Measurements from ENCODE around the gene FCHSD1. TPM values are rescaled to one million over a fixed set of nuclear protein-coding genes. Genes with fewer than 3 reads are reported as not detected.

The FCHSD1 gene
- polyA plus RNA-seq, 1 donor = 21.4 TPM

GRCh38 chr5:141641634-141642267 lies 9.5 kb downstream of the FCHSD1 start:
- no CpG with 5 or more reads among the region's 2 CpGs for WGBS (ENCODE audit: insufficient coverage, low lambda C conversion rate)
- Histone ChIP-seq H3K4me1 (ENCODE audit: control insufficient read depth, insufficient read depth, low read length) (peaks cover 11% of the 10 kb centered on the region), H3K9me3 (ENCODE audit: control insufficient read depth, low read depth, low read length) (peaks cover 11% of the 10 kb centered on the region), H3K4me3 (ENCODE audit: low read length) (no peak overlapping the region), H3K27ac (ENCODE audit: low read length) (peak overlapping the region; percentile 12), H3K27me3 (ENCODE audit: control insufficient read depth, insufficient read depth, low read length) (peaks cover 15% of the 10 kb centered on the region), H3K36me3 (ENCODE audit: control insufficient read depth, insufficient read depth, low read length) (peaks cover 37% of the 10 kb centered on the region)
- DNase-seq = peak; percentile 51 to 73

DNA sequence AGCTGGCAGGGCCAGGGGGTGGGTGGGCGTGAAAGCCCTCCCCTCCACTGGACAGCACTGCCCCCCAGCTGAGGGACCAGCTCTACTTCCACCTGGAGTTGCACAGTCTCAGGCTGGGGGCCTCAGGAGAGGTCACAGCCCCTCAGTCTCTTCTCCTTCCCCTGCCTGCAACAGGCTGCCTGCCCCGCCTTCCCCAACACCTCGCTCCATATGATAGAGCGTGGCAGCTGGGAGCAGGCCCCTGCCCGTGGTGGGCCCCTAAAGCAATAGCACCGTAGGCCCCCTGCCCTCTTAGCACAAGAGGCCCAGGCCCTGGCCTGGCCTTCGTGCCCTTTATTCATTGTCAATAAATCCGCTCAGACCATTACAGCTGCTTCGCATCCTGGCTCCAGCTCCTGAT lies 10.5 kb downstream of the FCHSD1 start:
- Histone ChIP-seq H3K4me1 (ENCODE audit: control insufficient read depth, insufficient read depth, low read length) (peaks cover 11% of the 10 kb centered on the region), H3K4me3 (ENCODE audit: low read length) (no peak overlapping the region), H3K27me3 (ENCODE audit: control insufficient read depth, insufficient read depth, low read length) (peaks cover 15% of the 10 kb centered on the region), H3K36me3 (ENCODE audit: control insufficient read depth, insufficient read depth, low read length) (peaks cover 28% of the 10 kb centered on the region), H3K27ac (ENCODE audit: low read length) (no peak overlapping the region), H3K9me3 (ENCODE audit: control insufficient read depth, low read depth, low read length) (peaks cover 11% of the 10 kb centered on the region)
- no CpG with 5 or more reads among the region's 9 CpGs for WGBS (ENCODE audit: insufficient coverage, low lambda C conversion rate)
- DNase-seq = no peak

DNA sequence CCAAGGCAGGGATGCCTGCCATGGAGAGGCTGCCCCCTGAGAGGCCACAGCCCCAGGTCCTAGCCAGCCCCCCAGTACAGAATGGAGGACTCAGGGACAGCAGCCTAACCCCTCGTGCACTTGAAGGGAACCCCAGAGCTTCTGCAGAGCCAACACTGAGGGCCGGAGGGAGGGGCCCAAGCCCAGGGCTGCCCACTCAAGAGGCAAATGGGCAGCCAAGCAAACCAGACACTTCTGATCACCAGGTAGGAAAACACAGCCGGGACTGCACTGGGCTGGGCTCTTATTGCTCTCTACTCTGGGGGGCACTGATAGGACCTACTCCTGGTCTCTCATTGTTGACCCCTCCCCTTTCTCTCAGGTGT lies 11.2 kb downstream of the FCHSD1 start:
- H3K4me1 ChIP-seq (ENCODE audit: control insufficient read depth, insufficient read depth, low read length) = peaks cover 11% of the 10 kb centered on the region
- H3K9me3 ChIP-seq (ENCODE audit: control insufficient read depth, low read depth, low read length) = peaks cover 11% of the 10 kb centered on the region
- H3K36me3 ChIP-seq (ENCODE audit: control insufficient read depth, insufficient read depth, low read length) = peaks cover 24% of the 10 kb centered on the region
- WGBS (ENCODE audit: insufficient coverage, low lambda C conversion rate) = no CpG with 5 or more reads among the region's 3 CpGs
- peaks cover 15% of the 10 kb centered on the region for H3K27me3 ChIP-seq (ENCODE audit: control insufficient read depth, insufficient read depth, low read length)
- DNase-seq = no peak
- H3K4me3 ChIP-seq (ENCODE audit: low read length) = no peak overlapping the region
- H3K27ac ChIP-seq (ENCODE audit: low read length) = no peak overlapping the region

DNA sequence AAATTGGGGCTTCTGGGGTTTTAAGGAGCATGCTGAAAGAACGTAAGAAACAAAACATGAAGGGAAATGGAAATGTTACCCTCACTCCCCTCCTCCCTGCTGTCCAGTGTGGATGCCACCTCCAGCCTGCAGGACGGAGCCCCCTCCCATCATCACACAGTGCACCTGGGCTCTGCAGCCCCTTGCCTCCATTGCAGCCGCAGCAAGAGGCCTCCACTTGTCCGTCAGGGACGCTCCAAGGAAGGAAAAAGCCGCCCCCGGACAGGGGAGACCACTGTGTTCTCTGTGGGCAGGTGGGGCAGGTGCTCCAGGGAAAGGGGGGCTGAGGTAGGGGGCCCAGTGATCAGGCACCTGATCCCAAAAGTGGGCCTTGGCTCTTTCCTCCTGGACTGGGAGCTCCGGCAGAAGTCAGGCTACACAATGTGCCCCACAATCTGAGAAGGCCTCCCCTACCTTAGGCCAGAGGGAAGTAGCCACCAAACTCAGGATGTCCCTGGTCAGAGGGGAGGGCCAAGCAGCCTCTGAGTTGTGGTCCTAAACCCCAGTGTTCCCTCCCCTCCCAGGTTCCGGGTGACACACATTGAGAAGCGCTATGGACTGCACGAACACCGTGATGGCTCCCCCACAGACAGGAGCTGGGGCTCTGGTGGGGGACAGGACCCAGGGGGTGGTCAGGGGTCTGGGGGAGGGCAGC lies 11.7 kb downstream of the FCHSD1 start:
- Histone ChIP-seq H3K9me3 (ENCODE audit: control insufficient read depth, low read depth, low read length) (peaks cover 11% of the 10 kb centered on the region), H3K27ac (ENCODE audit: low read length) (no peak overlapping the region), H3K4me3 (ENCODE audit: low read length) (no peak overlapping the region), H3K27me3 (ENCODE audit: control insufficient read depth, insufficient read depth, low read length) (peaks cover 15% of the 10 kb centered on the region), H3K36me3 (ENCODE audit: control insufficient read depth, insufficient read depth, low read length) (peaks cover 24% of the 10 kb centered on the region), H3K4me1 (ENCODE audit: control insufficient read depth, insufficient read depth, low read length) (peaks cover 11% of the 10 kb centered on the region)
- WGBS (ENCODE audit: insufficient coverage, low lambda C conversion rate) = no CpG with 5 or more reads among the region's 12 CpGs
- DNase-seq = no peak

- WGBS (ENCODE audit: insufficient coverage, low lambda C conversion rate) = no CpG with 5 or more reads among the region's 2 CpGs
- peaks cover 15% of the 10 kb centered on the region for H3K27me3 ChIP-seq (ENCODE audit: control insufficient read depth, insufficient read depth, low read length)
- H3K27ac ChIP-seq (ENCODE audit: low read length) = no peak overlapping the region
- peaks cover 22% of the 10 kb centered on the region for H3K36me3 ChIP-seq (ENCODE audit: control insufficient read depth, insufficient read depth, low read length)
- peaks cover 11% of the 10 kb centered on the region for H3K4me1 ChIP-seq (ENCODE audit: control insufficient read depth, insufficient read depth, low read length)
- peaks cover 11% of the 10 kb centered on the region for H3K9me3 ChIP-seq (ENCODE audit: control insufficient read depth, low read depth, low read length)
- H3K4me3 ChIP-seq (ENCODE audit: low read length) = no peak overlapping the region
- no peak for DNase-seq
These were observed 12.4 kb downstream of the FCHSD1 start for GRCh38 chr5:141638771-141639170.

DNA sequence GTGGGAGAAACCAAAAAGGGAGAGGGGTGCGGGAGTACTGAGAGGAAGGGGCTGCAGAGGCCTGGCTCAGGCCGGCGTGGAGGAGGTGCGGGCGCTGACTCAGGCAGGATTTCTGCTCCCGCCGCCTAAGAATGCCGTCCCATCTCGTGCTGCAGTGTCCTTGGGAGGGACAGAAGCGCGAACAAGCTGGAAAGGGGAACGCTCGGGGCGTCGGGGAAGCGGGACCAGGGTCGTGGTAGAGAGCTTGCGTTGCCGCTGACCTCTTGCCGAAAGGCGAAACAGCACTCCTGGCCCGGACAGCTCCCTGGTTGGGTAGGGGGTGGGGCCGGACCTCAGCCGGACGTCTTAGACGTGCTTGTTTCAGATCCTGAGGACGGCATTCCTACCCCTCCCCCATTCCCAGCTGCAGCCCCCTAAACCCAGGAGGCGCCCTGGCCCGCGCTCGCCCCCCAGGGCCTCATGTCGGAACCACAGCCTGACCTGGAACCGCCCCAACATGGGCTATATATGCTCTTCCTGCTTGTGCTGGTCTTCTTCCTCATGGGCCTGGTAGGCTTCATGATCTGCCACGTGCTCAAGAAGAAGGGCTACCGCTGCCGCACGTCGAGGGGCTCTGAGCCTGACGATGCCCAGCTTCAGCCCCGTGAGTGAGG lies 13.3 kb downstream of the FCHSD1 start:
- H3K36me3 ChIP-seq (ENCODE audit: control insufficient read depth, insufficient read depth, low read length) = peaks cover 21% of the 10 kb centered on the region
- no CpG with 5 or more reads among the region's 40 CpGs for WGBS (ENCODE audit: insufficient coverage, low lambda C conversion rate)
- peaks cover 11% of the 10 kb centered on the region for H3K9me3 ChIP-seq (ENCODE audit: control insufficient read depth, low read depth, low read length)
- H3K4me3 ChIP-seq (ENCODE audit: low read length) = peak overlapping the region; percentile 99
- H3K4me1 ChIP-seq (ENCODE audit: control insufficient read depth, insufficient read depth, low read length) = peaks cover 11% of the 10 kb centered on the region
- H3K27ac ChIP-seq (ENCODE audit: low read length) = no peak overlapping the region
- peaks cover 15% of the 10 kb centered on the region for H3K27me3 ChIP-seq (ENCODE audit: control insufficient read depth, insufficient read depth, low read length)
- DNase-seq = peak; percentile 44 to 59

DNA sequence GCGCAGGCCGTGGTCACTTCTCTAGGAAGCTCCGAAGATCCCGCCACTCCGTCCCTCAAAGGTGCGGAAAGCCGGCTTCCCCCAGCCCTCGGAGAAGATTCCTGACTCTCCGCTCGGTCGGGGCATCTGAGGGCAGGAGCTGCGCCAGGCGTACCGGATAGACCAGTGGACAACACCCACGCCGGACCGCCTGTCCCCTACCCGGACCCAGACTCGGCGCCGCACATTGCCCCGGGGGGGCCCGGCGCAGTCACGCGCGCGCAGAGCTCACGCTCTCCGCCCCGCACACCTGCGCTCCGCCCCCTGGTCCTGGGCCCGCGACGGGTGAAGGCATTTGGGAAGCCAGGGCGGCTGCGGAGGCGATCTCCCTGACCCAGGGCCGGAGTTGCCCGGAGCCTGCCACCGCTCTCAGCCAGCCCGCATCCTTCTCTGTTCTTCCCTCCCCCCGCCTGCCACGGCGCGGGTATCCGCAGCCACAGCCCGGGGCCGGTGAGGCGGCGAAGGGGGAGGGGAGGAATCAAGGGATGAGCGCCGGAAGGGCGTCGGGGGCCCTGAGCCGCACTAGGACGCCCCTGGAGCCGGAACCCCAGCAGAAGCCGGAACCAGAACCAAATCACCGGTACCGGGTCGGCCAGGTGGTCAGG lies 14.0 kb downstream of the FCHSD1 start:
- WGBS (ENCODE audit: insufficient coverage, low lambda C conversion rate) = no CpG with 5 or more reads among the region's 63 CpGs
- peaks cover 11% of the 10 kb centered on the region for H3K9me3 ChIP-seq (ENCODE audit: control insufficient read depth, low read depth, low read length)
- H3K4me1 ChIP-seq (ENCODE audit: control insufficient read depth, insufficient read depth, low read length) = peaks cover 11% of the 10 kb centered on the region
- DNase-seq = no peak
- peak overlapping the region; percentile 99 for H3K4me3 ChIP-seq (ENCODE audit: low read length)
- H3K27me3 ChIP-seq (ENCODE audit: control insufficient read depth, insufficient read depth, low read length) = peaks cover 15% of the 10 kb centered on the region
- H3K36me3 ChIP-seq (ENCODE audit: control insufficient read depth, insufficient read depth, low read length) = peaks cover 25% of the 10 kb centered on the region
- H3K27ac ChIP-seq (ENCODE audit: low read length) = peak overlapping the region; percentile 57

- Histone ChIP-seq H3K36me3 (ENCODE audit: control insufficient read depth, insufficient read depth, low read length) (peaks cover 25% of the 10 kb centered on the region), H3K9me3 (ENCODE audit: control insufficient read depth, low read depth, low read length) (peaks cover 11% of the 10 kb centered on the region), H3K4me1 (ENCODE audit: control insufficient read depth, insufficient read depth, low read length) (peaks cover 11% of the 10 kb centered on the region), H3K4me3 (ENCODE audit: low read length) (peak within 1 kb of the TSS; percentile 99), H3K27ac (ENCODE audit: low read length) (peak within 1 kb of the TSS; percentile 71), H3K27me3 (ENCODE audit: control insufficient read depth, insufficient read depth, low read length) (peaks cover 15% of the 10 kb centered on the region)
- DNase-seq = peak; percentile 92 to 95
- WGBS (ENCODE audit: insufficient coverage, low lambda C conversion rate) = no CpG with 5 or more reads among the region's 55 CpGs
These were observed 14.7 kb downstream of the FCHSD1 start, which contains the start of the genes HDAC3 and RELL2 for GRCh38 chr5:141636413-141637122. Gene HDAC3 (minus strand): TSS chr5:141636849. CDS start chr5:141636790, 59 bp downstream. Gene RELL2 (plus strand): TSS chr5:141636997. CDS start chr5:141638226, 1,229 bp downstream.

- Histone ChIP-seq H3K4me3 (ENCODE audit: low read length) (peak overlapping the region; percentile 99), H3K27me3 (ENCODE audit: control insufficient read depth, insufficient read depth, low read length) (peaks cover 15% of the 10 kb centered on the region), H3K9me3 (ENCODE audit: control insufficient read depth, low read depth, low read length) (peaks cover 11% of the 10 kb centered on the region), H3K4me1 (ENCODE audit: control insufficient read depth, insufficient read depth, low read length) (peaks cover 11% of the 10 kb centered on the region), H3K36me3 (ENCODE audit: control insufficient read depth, insufficient read depth, low read length) (peaks cover 22% of the 10 kb centered on the region), H3K27ac (ENCODE audit: low read length) (peak overlapping the region; percentile 12)
- WGBS (ENCODE audit: insufficient coverage, low lambda C conversion rate) = no CpG with 5 or more reads among the region's 4 CpGs
- DNase-seq = no peak
These were observed 15.2 kb downstream of the FCHSD1 start for GRCh38 chr5:141636106-141636412.

DNA sequence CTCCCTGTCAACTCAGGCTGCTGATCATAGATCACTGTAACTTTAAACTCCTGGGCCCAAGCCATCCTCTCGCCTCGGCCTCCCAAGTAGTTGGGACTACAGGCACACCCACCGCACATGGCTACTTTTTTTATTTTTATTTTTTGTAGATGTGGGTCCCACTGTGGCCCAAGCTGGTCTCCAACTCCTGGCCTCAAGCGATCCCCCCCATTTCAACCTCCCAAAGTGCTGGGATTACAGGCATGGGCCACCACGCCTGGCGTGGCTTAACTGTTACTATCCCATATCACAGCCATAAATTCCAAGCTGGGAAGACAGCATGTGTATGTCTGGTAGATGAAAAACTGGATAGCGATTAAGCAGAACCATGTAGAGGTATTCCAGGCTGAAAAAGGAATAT lies 15.6 kb downstream of the FCHSD1 start:
- DNase-seq = no peak
- Histone ChIP-seq H3K27me3 (ENCODE audit: control insufficient read depth, insufficient read depth, low read length) (peaks cover 15% of the 10 kb centered on the region), H3K4me1 (ENCODE audit: control insufficient read depth, insufficient read depth, low read length) (peaks cover 11% of the 10 kb centered on the region), H3K4me3 (ENCODE audit: low read length) (peak overlapping the region; percentile 99), H3K36me3 (ENCODE audit: control insufficient read depth, insufficient read depth, low read length) (peaks cover 23% of the 10 kb centered on the region), H3K27ac (ENCODE audit: low read length) (no peak overlapping the region), H3K9me3 (ENCODE audit: control insufficient read depth, low read depth, low read length) (peaks cover 11% of the 10 kb centered on the region)
- WGBS (ENCODE audit: insufficient coverage, low lambda C conversion rate) = 40% methylated on average over 1 of the region's 7 CpGs

Measured in large intestine (tissue), 3 donors.